DMS 273 (cell line): ENCODE measurements around the gene FOSL1.

Experiments
- DNase-seq: peaks from one replicate; lab custom pipeline; 2025; ENCODE audit not compliant: unreplicated experiment; lab: John Stamatoyannopoulos, UW

The FOSL1 gene

GRCh38 chr11:65896034-65896999 lies 3.9 kb downstream of the FOSL1 start:
- DNase-seq: no peak

GRCh38 chr11:65895482-65895981 lies 4.7 kb downstream of the FOSL1 start:
- DNase-seq: no peak

- DNase-seq: no peak
Measured at GRCh38 chr11:65894034-65894591, 6.1 kb downstream of the FOSL1 start.

- peak; percentile 40 for DNase-seq
Measured at GRCh38 chr11:65892661-65893317, 7.4 kb downstream of the FOSL1 start.

GRCh38 chr11:65892137-65892540 lies 8.0 kb downstream of the FOSL1 start:
- DNase-seq: peak; percentile 47

GRCh38 chr11:65891219-65892136 lies 8.7 kb downstream of the FOSL1 start:
- peak; percentile 64 for DNase-seq

GRCh38 chr11:65890324-65891218 lies 9.6 kb downstream of the FOSL1 start, which contains the start of gene CCDC85B:
TSS of gene CCDC85B (plus strand) at chr11:65890673. CDS start at chr11:65890784, 111 bp downstream.
- DNase-seq: peak; percentile 96

- DNase-seq: peak; percentile 97
Measured at GRCh38 chr11:65888163-65888814, 11.9 kb downstream of the FOSL1 start, which contains the start of gene FIBP. TSS of gene FIBP (minus strand) at chr11:65888471. CDS start at chr11:65888418, 53 bp downstream.

GRCh38 chr11:65887723-65888162 lies 12.4 kb downstream of the FOSL1 start:
- peak; percentile 79 for DNase-seq

GRCh38 chr11:65886826-65887722 lies 13.1 kb downstream of the FOSL1 start:
- DNase-seq: no peak

- DNase-seq: no peak
Measured at GRCh38 chr11:65885808-65886536, 14.2 kb downstream of the FOSL1 start.

- no peak for DNase-seq
Measured at GRCh38 chr11:65885231-65885630, 15.0 kb downstream of the FOSL1 start.

GRCh38 chr11:65884716-65885092 lies 15.5 kb downstream of the FOSL1 start:
- DNase-seq: peak; percentile 81

- no peak for DNase-seq
Measured at GRCh38 chr11:65883786-65884715, 16.1 kb downstream of the FOSL1 start.

- no peak for DNase-seq
Measured at GRCh38 chr11:65883058-65883761, 17.0 kb downstream of the FOSL1 start.
